Neutrophil (primary cell): ENCODE measurements around the gene PCNX1.

ENCODE experiments used
- H3K27ac ChIP-seq: fragments of 200-600 bp; sonication (generic); 2 replicates; pipeline ENCODE4 v1.5.1; 2016; ENCODE audit warnings: mild to moderate bottlenecking, moderate library complexity
- H3K27me3 ChIP-seq: fragments of 200-600 bp; sonication (generic); 2 replicates; pipeline ENCODE4 v1.6.0; 2016; ENCODE audit warnings: mild to moderate bottlenecking
- H3K36me3 ChIP-seq: fragments of 200-600 bp; sonication (generic); 2 replicates; pipeline ENCODE4 v1.5.1; 2017
- H3K4me1 ChIP-seq, 2 experiments: fragments of 200-600 bp in 1 of 2; sonication (generic) in 1 of 2; 1 replicate in 1 of 2; 2 replicates in 1 of 2; pipeline versions ENCODE4 v1.5.1 to v1.6.1; 2013 to 2016; ENCODE audit warnings: low read depth in 1 of 2, low read length in 1 of 2, mild to moderate bottlenecking in 1 of 2, moderate library complexity in 1 of 2; ENCODE audit not compliant: control insufficient read depth in 1 of 2, insufficient read depth in 1 of 2
- H3K4me3 ChIP-seq, 2 experiments: fragments of 200-600 bp in 1 of 2; sonication (generic) in 1 of 2; 1 replicate in 1 of 2; 2 replicates in 1 of 2; pipeline ENCODE4 v1.5.1; 2013 to 2016; ENCODE audit warnings: low read depth in 1 of 2, low read length in 1 of 2, mild to moderate bottlenecking in 1 of 2, moderate library complexity in 1 of 2
- H3K9me3 ChIP-seq: fragments of 200-600 bp; sonication (generic); 2 replicates; pipeline ENCODE4 v1.5.1; 2016
- CTCF ChIP-seq: fragments of 200-600 bp; sonication (generic); IDR thresholded peaks from 2 replicates; pipeline ENCODE4 v1.5.1; 2016; ENCODE audit warnings: antibody characterized with exemption

The PCNX1 gene

GRCh38 chr14:71148627-71149026, 241.4 kb downstream of the PCNX1 start:
- no peaks in the 10 kb centered on the region for H3K27me3 ChIP-seq
- H3K27ac ChIP-seq, result no peak overlapping the region
- no peak for TF ChIP-seq CTCF
- no peak overlapping the region for H3K4me3 ChIP-seq
- H3K9me3 ChIP-seq, result peaks cover 6% of the 10 kb centered on the region
- no peaks in the 10 kb centered on the region for H3K36me3 ChIP-seq
- peaks cover 31 to 37% of the 10 kb centered on the region in 2 experiments for H3K4me1 ChIP-seq

GRCh38 chr14:71150737-71151136, 243.5 kb downstream of the PCNX1 start:
- TF ChIP-seq CTCF, result no peak
- H3K27ac ChIP-seq, result no peak overlapping the region
- H3K4me3 ChIP-seq, result no peak overlapping the region
- no peaks in the 10 kb centered on the region for H3K27me3 ChIP-seq
- H3K4me1 ChIP-seq, result peaks cover 10 to 16% of the 10 kb centered on the region in 2 experiments
- H3K9me3 ChIP-seq, result peaks cover 6% of the 10 kb centered on the region
- no peaks in the 10 kb centered on the region for H3K36me3 ChIP-seq

- no peak overlapping the region for H3K4me3 ChIP-seq
Measured at GRCh38 chr14:71155743-71156142, 248.5 kb downstream of the PCNX1 start.

GRCh38 chr14:71163050-71163841, 256.0 kb downstream of the PCNX1 start:
- no peaks in the 10 kb centered on the region for H3K36me3 ChIP-seq
- H3K9me3 ChIP-seq, result no peaks in the 10 kb centered on the region
- no peak for TF ChIP-seq CTCF
- H3K27me3 ChIP-seq, result peaks cover 4% of the 10 kb centered on the region
- H3K27ac ChIP-seq, result no peak overlapping the region
- H3K4me1 ChIP-seq, result peaks cover 17 to 19% of the 10 kb centered on the region in 2 experiments
- no peak overlapping the region for H3K4me3 ChIP-seq

More at GRCh38 chr14:71155743-71156142, 248.5 kb downstream of the PCNX1 start:
- H3K36me3 ChIP-seq, result no peaks in the 10 kb centered on the region
- TF ChIP-seq CTCF, result no peak
- H3K27ac ChIP-seq, result no peak overlapping the region
- no peaks in the 10 kb centered on the region for H3K27me3 ChIP-seq
- no peaks in the 10 kb centered on the region for H3K4me1 ChIP-seq
- H3K9me3 ChIP-seq, result peaks cover 5% of the 10 kb centered on the region

- Histone ChIP-seq H3K27me3 (peaks cover 5% of the 10 kb centered on the region), H3K27ac (no peak overlapping the region), H3K4me3 (no peak overlapping the region), H3K4me1 (peaks cover 20 to 21% of the 10 kb centered on the region in 2 experiments), H3K36me3 (no peaks in the 10 kb centered on the region), H3K9me3 (no peaks in the 10 kb centered on the region)
- no peak for TF ChIP-seq CTCF
Measured at GRCh38 chr14:71163842-71164629, 256.8 kb downstream of the PCNX1 start.
